ACHN (cell line): ENCODE results near the gene SIRT3.
A peak's percentile ranks its signal among the peaks of the same experiment; 100 is the strongest.

Experiments used
- DNase-seq: peaks from one replicate; pipeline ENCODE4 v3.0.0-alpha.2; 2015
- in situ Hi-C: cut with HindIII; loops from 2 replicates; pipeline ENCODE4 v1.10.0; 2017; ENCODE audit warnings: low sequenced_read_pairs, low pct_ligation_motif_present, low pct_unique_long_range_greater_than_20kb

SIRT3 gene

DNA sequence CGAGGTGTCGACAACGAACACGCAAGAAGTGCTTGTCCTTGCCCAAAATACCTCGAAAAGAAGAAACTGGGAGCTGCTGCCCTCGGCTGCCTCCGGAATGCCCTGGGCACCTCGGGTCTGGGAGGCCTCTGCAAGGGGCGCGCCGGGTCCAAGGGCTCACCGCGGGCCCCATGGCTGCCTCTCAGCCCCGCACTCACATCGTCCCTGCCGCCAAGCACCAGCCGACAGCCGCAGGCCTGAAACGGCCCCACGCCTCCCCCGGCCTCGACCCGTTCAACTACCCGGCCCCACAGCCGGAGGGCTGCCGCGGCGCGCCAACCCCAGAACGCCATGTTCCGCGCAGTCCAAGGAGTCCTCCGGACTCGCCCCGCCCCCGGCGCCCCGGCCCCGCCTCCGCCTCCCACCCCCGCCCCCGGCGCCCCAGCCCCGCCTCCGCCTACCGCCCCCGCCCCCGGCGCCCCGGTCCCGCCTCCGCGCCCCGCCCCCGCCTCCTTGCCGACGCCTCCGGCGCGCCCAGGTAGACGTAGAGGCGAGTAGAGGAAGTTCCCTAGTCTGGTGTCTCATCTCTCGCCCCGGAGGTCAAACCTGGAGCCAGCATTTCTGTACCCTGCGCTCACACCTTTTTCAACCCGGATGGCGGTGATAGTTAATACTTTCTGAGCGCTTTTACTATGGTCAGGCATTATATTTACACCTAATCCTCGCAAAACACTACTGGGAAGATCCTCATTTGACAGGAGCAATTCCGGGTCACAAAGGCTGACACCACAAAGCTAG, at the start of gene SIRT3:
Gene SIRT3, minus strand, starts transcription at position 346 of the 777 bp plus-strand sequence. Its CDS starts 14 bp downstream, at position 332.
- DNase-seq: peak; percentile 81
- in situ Hi-C loops: no loop called here

DNA sequence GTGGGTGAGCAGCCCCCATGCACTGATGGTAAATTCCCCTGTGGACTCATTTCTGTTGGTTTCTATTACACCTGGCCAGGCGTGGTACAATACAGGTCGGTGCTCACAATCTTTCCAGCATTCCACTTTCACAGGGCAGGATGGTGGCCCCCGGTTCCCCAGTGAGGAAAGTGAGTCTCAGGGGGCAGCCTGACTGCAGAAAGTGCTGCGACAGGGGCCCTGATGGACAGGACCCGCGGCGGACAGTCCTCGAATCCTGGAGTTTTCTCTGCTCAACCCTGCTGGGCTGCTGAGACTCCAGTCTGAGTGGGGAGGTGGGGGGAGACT, 49.7 kb upstream of the SIRT3 start:
- in situ Hi-C loops: no loop called here
- no peak for DNase-seq

- no peak for DNase-seq
- in situ Hi-C loops: no loop called here
These were observed 49.1 kb upstream of the SIRT3 start for GRCh38 chr11:285021-285893.

GRCh38 chr11:284105-285020, 48.2 kb upstream of the SIRT3 start:
- DNase-seq: no peak
- in situ Hi-C loops: no loop called here

DNA sequence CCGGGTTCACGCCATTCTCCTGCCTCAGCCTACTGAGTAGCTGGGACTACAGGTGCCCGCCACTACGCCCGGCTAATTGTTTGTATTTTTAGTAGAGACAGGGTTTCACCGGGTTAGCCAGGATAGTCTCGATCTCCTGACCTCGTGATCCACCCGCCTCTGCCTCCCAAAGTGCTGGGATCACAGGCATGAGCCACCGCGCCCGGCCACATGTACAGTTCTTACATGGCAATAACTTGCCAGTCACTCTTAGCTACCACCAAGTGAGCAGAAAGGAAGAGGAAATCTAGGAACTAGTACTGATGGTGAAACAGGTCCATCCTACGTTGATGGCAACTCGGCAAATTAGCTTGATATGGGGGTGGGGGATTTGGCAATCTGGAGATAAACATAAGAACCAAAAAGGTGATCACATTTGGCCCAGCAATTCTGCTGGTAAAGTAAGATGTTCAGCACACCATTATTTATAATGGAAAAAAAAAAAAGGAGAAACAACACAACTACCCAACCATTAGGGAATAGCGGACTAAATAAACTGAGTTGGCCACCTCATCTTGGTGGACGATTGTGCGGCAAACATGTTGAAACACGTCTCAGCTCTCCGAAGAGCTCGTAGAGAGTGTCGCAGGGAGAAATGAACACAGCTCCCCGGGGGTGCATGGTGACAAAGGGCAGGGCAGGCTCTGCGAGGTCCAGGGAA, 47.4 kb upstream of the SIRT3 start:
- in situ Hi-C loops: no loop called here
- no peak for DNase-seq

GRCh38 chr11:282630-283360, 46.7 kb upstream of the SIRT3 start:
- DNase-seq: no peak
- in situ Hi-C loops: no loop called here

GRCh38 chr11:282171-282570, 46.0 kb upstream of the SIRT3 start:
- DNase-seq: no peak
- in situ Hi-C loops: no loop called here

- in situ Hi-C loops: no loop called here
- DNase-seq: no peak
These were observed 45.5 kb upstream of the SIRT3 start for GRCh38 chr11:281486-282161.

DNA sequence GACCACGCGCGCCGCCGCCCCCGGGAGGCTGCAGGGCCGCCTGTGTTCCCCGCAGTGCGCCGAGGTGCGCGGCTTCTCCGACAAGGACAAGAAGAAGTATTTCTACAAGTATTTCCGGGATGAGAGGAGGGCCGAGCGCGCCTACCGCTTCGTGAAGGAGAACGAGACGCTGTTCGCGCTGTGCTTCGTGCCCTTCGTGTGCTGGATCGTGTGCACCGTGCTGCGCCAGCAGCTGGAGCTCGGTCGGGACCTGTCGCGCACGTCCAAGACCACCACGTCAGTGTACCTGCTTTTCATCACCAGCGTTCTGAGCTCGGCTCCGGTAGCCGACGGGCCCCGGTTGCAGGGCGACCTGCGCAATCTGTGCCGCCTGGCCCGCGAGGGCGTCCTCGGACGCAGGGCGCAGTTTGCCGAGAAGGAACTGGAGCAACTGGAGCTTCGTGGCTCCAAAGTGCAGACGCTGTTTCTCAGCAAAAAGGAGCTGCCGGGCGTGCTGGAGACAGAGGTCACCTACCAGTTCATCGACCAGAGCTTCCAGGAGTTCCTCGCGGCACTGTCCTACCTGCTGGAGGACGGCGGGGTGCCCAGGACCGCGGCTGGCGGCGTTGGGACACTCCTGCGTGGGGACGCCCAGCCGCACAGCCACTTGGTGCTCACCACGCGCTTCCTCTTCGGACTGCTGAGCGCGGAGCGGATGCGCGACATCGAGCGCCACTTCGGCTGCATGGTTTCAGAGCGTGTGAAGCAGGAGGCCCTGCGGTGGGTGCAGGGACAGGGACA, 44.8 kb upstream of the SIRT3 start:
- in situ Hi-C loops: no loop called here
- no peak for DNase-seq

GRCh38 chr11:279966-280705, 44.0 kb upstream of the SIRT3 start:
- peak; percentile 53 for DNase-seq
- in situ Hi-C loops: no loop called here

- in situ Hi-C loops: no loop called here
- DNase-seq: no peak
These were observed 43.2 kb upstream of the SIRT3 start for GRCh38 chr11:279040-279965.

DNA sequence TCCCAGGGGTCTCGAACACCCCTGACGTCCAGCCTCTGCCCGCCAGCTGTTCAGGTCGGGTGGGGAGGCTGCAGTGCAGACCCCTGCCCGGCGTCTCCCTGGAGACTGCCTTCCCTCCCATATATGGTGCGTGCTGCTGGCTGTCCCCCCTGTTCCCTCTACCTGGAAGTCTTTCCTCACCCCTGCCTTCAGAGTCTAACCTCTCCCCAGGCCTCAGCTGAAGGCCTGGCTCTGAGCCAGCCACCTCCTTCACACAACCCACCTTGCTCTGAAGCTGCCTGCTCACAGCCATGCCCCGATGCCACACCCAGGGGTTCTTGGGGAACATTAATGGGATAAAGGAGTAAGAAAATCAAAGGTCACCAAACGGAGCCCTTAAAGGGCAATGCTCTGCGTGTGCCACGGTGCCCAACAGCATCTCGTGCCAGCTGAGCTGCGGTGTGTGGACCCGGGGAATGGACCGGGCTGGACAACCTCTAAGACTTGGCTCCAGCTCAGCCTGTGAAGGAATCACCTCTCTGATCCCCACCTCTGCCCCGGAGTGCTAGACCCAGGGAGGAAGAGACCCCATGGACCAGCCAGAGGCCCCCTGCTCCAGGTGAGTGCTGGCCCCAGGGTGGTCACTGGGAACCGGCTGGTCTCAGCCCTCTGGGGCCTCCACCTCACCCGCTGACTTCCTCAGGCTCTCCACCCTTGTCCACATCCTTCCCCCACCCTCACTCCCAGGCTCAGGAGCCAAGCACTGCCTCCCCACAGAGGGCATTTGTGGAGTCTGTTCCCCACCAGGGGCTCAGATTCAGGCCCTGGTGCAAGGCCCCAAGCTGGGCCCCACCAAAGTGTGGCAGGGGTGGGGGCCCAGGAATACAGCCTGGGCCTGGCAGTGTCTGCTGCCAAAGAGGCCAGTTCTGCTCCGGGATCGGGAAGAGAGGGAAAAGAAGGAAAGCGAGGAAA, 42.1 kb upstream of the SIRT3 start, which contains the start of gene NLRP6:
Gene NLRP6, plus strand, starts transcription at position 407 of the 951 bp plus-strand sequence. Its CDS starts 163 bp downstream, at position 570.
- in situ Hi-C loops: no loop called here
- DNase-seq: no peak

- in situ Hi-C loops: no loop called here
- no peak for DNase-seq
These were observed 40.1 kb upstream of the SIRT3 start for GRCh38 chr11:276219-276618.

DNA sequence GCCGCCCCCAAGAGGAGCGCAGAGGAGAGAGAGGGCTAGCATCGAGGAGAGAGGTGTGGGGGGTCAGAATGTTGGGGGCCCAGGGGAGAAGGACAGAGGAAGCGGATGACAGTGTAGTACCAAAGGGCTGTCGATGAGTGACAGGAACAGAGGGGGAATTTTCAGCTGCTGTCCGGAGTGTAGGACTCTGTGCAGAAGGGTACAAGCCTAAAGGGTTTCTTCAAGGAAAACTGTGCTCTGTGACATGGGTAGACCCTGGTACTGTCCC, 36.7 kb upstream of the SIRT3 start:
- in situ Hi-C loops: no loop called here
- DNase-seq: no peak
